ENCODE measurements around the gene ZNF20.
"Not testable (repeated sequence)": the region's sequence is repeated elsewhere in the genome, so short reads cannot be mapped to it uniquely, and the experiment has no call there.

Gene ZNF20

DNA sequence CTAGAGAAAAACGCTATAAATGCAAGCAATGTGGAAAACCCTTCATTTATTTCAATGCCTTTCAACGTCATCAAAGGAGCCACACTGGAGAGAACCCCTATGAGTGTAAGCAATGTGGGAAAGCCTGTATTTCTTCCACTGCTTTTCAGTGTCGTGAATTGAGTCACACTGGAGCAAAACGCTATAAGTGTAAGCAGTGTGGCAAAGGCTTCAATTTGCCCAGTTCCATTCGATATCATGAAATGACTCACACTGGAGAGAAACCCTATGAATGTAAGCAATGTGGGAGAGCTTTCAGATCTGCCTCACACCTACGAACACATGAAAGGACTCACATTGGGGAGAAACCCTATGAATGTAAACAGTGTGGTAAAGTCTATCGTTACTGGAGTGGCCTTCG lies 27.4 kb downstream of the ZNF20 start:
- DNase-seq (ENCODE audit: low spot score): no peak

DNA sequence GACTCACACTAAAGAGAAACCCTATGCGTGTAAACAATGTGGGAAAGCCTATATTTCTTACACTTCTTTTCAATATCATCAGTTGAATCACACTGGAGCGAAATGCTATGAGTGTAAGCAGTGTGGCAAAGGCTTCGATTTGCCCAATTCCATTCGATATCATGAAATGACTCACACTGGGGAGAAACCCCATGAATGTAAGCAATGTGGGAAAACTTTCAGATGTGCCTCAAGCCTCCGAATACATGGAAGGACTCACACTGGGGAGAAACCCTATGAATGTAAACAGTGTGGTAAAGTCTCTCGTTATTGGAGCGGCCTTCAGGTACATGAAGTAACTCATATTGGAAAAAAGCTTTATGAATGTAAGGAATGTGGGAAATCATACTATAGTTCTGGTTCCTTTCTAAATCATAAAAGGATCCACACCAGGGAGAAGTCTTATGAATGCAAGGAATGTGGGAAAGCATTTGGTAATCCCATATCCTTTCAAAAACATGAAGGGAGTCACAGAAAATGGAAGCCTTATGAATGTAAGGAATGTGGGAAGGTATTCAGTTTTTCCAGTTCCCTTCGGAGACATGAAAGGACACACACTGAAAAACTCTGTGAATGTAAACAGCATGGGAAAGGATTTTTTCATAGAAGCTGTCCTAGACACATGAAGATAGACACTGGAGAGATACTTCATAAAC lies 28.1 kb downstream of the ZNF20 start:
- DNase-seq (ENCODE audit: low spot score): no peak

DNA sequence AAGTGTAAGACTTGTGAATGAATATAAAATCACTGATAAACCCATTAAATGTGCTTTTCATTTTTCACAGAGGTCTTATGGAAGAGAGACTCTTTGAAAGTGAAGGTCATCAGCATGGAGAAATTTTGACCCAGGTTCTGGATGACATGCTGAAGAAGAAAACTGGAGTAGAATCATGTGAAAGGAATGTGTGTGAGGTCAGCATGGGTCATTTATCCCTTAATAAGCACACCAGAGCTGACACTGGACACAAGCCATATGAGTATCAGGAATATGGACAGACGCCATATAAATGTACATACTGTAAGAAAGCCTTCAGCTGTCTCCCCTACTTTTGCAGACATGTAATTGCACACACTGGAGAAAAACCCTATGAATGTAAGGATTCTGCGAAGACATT lies 29.0 kb downstream of the ZNF20 start:
- no peak for DNase-seq (ENCODE audit: low spot score)

DNA sequence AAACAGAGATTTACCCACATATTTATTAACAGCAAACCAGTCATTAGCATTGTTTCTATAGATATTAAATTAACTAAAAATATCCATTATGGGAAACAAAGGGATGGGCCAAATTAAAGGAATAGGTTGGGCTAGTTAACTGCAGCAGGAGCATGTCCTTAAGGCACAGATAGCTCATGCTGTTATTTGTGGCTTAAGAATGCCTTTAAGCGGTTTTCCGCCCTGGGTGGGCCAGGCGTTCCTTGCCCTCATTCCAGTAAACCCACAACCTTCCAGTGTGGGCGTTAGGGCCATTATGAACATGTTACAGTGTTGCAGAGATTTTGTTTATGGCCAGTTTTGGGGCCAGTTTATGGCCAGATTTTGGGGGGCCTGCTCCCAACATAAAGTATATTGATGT lies 36.2 kb downstream of the ZNF20 start:
- DNase-seq (ENCODE audit: low spot score): not testable (repeated sequence)

DNA sequence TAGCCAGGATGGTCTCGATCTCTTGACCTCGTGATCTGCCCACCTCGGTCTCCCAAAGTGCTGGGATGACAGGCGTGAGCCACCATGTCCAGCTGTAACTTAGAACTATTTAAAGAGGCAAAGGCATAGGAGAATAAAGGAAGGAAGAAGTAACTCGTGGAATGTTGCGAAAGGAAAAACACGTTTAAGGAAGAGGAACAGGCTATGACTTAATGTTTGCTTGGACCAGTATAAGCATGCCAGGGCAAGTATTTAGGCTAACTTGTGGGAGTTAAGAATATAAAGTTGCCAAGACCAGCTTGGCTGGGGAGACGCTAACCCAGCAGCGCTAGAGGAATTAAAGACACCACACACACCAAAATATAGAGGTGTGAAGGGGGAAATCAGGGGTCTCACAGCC lies 42.1 kb downstream of the ZNF20 start:
- no peak for DNase-seq (ENCODE audit: low spot score)

DNA sequence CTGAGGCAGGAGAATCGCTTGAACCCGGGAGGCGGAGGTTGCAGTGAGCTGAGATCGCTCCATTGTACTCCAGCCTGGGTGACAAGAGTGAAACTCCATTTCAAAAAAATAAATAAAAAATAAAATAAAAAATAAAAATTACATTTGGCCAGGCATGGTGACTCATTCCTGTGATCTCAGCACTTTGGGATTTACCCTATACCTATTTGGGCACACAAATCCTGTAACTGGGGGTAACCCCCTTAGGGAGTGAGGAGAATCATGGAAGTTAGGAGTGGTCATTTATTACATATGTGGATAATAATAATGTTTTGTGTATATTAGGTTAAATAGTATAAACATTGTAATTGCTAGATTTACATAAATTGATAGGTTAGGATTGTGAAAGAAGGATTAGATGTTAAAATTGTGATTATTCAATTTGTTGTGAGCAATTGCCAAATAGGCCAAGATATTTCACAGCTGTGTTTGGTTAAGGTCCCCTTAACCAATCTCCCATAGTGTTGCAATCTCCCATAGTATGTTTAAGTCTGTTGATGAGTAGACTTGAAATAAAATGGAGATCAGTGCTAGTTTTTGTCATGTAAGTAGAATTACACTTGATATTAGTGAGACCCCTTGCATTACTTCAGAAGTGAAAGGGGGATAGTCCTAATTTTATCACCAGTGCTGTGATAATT lies 44.9 kb downstream of the ZNF20 start:
- DNase-seq (ENCODE audit: low spot score): no peak

DNA sequence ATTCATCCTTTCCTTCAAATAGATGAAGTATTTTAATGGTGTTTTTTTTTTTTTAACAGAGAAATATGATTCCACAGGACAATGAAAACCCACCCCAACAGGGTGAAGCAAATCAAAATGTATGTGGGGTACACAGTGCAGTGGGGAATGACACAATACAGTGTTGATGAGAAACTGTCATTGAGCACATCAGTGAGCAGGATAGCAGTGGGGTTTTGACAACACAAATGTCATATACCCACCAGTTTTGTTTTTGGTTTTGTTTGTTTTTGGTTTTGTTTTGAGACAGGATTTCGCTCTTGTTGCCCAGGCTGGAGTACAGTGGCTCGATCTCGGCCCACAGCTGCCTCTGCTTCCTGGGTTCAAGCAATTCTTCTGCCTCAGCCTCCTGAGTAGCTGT lies 46.4 kb downstream of the ZNF20 start:
- DNase-seq (ENCODE audit: low spot score): no peak

DNA sequence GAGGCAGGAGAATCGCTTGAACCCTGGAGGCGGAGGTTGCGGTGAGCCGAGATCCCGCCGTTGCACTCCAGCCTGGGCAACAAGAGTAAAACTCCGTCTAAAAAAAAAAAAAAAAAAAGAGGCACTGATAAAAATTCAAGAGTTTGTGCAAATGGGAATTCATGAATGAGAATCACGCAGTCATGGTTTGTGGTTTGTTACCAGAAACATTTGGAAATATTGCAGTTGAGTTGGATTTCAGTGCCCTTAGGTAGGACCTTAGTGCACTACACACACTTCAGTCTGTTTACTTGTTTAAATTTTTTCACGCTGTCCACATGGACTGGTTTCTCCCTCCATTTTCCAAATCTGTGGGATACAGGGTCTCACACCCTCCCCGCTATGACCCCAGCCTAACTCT lies 47.2 kb downstream of the ZNF20 start:
- DNase-seq (ENCODE audit: low spot score): no peak

DNA sequence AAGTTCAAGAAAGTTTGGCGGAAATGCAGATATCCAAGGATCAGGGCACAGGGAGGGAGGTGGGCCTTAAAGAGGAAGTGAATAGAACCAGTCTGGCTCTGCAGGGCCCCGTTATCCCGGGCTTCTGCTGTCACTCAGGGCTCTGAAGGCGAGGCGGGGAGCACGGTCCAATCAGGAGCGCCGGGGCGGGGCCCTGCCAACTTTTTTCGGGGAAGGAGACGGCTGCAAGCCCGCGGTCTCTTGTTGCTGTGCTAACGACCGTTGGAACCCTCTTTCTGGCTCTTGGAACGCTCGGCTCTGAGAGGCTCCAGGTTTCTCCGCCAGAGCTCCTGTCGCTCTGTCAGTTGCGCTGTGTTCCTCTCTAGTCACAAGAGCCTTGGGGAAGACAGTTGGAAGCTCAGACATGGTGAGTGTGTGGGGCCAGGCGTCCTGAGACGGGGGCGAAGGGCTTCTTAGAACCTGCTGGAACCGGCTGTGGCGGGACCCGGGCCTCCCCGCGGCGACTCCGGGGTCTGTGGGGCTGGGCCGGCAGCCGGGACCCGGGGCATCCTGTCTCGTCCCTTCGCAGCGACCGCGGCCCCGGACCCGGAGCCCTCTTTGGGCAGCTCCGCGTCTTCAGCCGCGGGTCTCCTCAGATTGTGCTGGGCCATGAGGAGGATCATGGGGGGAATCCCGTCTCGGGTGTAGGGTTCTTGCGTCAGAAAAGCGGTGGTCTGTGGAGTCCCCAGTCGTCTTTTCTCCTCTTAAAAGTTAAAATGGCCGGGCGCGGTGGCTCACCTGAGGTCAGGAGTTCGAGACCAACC lies 47.9 kb downstream of the ZNF20 start:
- DNase-seq (ENCODE audit: low spot score): peak; percentile 73

DNA sequence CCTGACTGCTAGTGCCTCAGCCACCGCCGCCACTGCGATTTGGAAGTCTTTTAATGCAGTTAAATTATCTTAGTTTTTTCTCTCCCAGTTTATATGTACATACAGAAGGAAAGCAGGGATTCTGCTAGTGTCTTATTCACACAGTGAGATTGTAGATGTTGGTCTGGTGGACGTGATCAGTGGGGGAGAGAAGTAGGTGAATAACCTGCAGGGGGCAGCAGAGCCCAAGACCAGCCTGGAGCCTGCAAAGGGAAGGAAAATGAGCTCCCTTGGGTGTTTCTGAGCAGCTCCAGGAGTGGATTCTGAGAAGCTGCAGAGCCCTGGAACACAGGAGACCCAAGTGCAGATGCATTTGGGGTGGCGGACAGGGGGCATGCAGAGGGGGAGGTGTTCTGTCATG lies 49.3 kb downstream of the ZNF20 start:
- peak; percentile 25 for DNase-seq (ENCODE audit: low spot score)

DNA sequence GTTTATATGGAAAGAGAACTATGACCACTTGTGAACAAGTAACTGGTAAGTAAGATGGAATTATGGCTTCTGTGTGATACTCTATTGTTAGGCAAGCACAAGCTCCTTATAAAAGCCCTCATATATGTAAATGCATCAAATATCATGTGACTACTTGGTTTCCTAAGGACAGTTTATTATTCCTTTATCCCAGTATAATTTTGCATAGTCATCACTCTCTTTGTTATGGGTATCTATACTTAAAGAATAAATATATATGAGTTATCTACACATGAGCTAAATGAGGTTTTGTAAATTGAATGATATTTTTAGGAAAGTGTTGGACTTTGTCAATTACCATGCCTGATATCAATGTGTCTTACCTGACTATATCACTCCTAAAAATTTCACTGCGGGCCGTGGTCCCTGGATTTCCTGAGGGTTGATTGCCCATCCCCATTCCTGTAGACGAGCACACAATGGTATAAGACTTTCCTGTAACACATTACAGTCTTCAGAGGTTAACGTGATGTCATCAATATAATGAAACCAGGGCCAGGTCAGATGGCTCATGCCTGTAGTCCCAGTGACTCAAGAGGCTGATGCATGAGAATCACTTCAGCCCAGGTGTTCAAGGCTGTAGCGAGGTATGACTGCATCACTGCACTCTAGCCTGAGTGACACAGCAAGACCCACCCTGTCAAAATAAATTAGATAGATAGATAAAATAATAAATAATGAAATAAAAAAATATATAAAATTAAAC lies 54.9 kb downstream of the ZNF20 start:
- no peak for DNase-seq (ENCODE audit: low spot score)

DNA sequence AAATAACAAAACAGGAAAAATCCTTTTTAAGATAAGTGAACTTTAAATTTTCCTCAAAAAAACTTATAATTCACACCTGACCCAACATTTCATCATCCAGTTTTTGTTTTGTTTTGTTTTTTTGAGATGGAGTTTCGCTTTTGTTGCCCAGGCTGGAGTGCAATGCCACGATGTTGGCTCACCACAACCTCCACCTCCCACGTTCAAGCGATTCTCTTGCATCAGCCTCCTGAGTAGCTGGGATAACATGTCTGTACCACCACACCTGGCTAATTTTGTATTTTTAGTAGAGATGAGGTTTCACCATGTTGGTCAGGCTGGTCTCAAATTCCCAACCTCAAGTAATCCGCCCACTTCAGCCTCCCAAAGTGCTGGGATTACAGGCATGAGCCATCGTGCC lies 56.8 kb downstream of the ZNF20 start:
- DNase-seq (ENCODE audit: low spot score): not testable (repeated sequence)
